ENCODE measurements around the gene MAGOH.

GRCh38 chr1:53220171-53220961 lies 18.0 kb downstream of the MAGOH start, which contains the start of gene CZIB:
- TF ChIP-seq CTCF (IDR thresholded peaks at IDR 0.05 in 8 of 11, conservative IDR thresholded peaks at IDR 0.05 in 3 of 11) (peak in 1 of 11 experiments; percentile 12), POLR2A (IDR thresholded peaks at IDR 0.05) (peak; percentile 68 to 86 (median 79))

All from spleen (tissue), 7 donors.